Measurements from ENCODE around the gene BUD13. TPM values are rescaled to one million over a fixed set of nuclear protein-coding genes. Genes with fewer than 3 reads are reported as not detected.

BUD13 gene
- total RNA-seq, 2 donors from 2014 or later, result 8.9 to 15.8 TPM

DNA sequence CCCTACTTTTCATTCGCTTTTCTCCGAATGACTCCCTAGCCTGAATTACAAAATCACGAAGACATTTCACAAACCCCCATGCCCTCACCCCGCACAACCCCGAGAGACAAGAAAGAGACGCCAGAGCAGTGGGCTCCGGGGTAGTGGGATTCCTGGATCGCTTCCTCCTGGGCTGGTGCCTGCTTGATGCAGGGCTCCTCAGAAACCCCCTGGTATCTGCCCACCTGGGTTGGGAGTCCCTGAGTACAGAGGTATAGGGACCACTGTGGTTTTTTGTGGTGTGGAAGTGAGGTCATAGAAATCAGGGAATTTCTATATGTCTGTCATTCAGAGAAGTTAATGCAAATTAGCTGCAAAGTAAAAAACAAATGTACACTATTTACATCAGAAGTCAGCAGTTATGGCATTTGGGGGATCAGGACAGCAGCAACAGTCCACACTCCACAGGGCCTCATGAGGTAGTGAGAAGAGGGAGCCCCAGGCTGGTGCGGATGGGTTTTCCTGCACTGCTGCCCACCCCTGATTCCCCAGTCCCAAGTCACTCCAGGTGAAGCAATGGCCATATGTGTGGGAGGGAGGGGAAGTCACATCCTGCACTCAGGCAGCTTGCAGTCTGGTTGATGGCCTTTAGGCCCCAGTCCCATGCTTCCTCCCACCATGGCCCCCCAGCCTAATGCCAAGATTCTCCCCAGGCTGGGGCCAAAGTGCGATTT lies 39.6 kb downstream of the BUD13 start:
- DNase-seq (no peak), ATAC-seq (no peak)
- Histone ChIP-seq H3K27ac (no peak overlapping the region), H3K27me3 (no peaks in the 10 kb centered on the region), H3K4me1 (peaks cover 4% of the 10 kb centered on the region), H3K4me3 (no peak overlapping the region), H3K36me3 (replicated peaks in 1 of 2; ENCODE audit: insufficient read depth in 1 of 2, low read depth in 2 of 2) (no peaks in the 10 kb centered on the region), H3K9me3 (no peaks in the 10 kb centered on the region)
- 56 to 57% methylated on average over 10 of the region's 10 CpGs for WGBS, 2 donors
- intact Hi-C loops (cut with DNase I), result no loop called here
- TF ChIP-seq CTCF (IDR thresholded peaks at IDR 0.05), result no peak
- no peak for TF ChIP-seq POLR2A (IDR thresholded peaks at IDR 0.05)

DNA sequence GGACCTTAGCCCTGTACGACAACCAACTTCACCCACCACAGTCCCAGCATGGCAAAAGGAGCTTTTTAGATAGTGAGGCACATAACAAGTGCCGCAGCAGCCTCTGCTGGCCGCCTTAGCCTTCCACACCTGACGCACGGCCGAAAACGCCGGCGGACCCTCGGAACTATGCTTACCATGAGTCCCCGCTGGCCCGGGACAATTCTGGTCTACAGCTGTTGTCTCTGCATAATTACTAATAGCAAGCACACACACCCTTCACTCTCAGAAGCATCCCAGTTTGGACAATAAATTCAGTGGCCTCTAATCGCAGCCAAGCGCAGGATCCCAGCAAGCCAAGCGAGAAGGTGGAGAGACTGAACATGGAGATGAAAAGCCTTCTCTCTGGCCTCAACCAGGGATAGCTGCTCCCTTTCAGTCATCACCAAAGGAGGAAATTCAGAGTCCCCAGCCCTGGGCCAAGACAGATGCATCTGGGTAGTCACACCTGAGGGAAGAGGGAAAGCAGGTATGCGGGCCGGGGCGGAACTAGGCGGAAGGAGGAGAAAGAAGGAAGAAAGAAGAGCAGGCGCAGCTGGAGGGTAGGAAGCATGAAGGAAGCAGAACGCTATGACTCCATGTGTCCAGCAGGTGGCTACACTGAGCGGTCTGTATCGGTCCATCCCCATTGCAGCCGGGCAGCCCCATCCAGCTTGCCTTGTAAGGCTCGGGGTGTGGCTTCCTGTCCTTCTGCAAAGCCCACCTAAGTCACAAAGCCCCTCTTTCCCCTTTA lies 40.3 kb downstream of the BUD13 start:
- WGBS, 2 donors, result 16 to 29% methylated on average over 14 to 25 of the region's 25 CpGs
- Histone ChIP-seq H3K27ac (no peak overlapping the region), H3K27me3 (no peaks in the 10 kb centered on the region), H3K36me3 (replicated peaks in 1 of 2; ENCODE audit: insufficient read depth in 1 of 2, low read depth in 2 of 2) (no peaks in the 10 kb centered on the region), H3K4me1 (peaks cover 4% of the 10 kb centered on the region), H3K4me3 (no peak overlapping the region), H3K9me3 (no peaks in the 10 kb centered on the region)
- DNase-seq (peak; percentile 64 to 73 (median 68)), ATAC-seq (peak; percentile 79)
- intact Hi-C loops (cut with DNase I), result no loop called here
- TF ChIP-seq POLR2A (IDR thresholded peaks at IDR 0.05), result no peak
- peak; percentile 40 to 83 (median 67) for TF ChIP-seq CTCF (IDR thresholded peaks at IDR 0.05)

DNA sequence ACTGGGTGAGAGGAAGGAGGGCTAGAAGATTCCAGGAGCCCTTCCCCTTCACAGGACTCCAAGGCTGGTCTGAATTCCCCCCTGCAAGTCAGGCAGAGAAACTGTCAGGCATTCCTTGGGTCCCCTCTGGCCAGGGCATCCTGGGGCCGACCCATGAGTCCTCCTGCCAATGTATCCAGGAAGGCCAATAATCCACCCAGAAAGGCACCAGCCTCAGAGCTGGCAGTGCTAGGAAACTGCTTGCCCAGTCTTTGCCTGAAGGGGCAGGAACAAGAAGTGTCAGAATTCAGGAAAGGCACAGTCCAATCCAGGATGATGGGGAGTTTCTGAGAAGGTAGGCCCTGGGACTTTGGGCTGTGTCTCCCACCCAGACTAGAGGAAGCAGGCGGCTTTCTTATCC lies 41.0 kb downstream of the BUD13 start:
- ATAC-seq (no peak), DNase-seq (no peak)
- H3K27ac ChIP-seq, result no peak overlapping the region
- WGBS, 2 donors, result 83 to 87% methylated on average over 2 of the region's 2 CpGs
- H3K4me3 ChIP-seq, result no peak overlapping the region
- H3K9me3 ChIP-seq, result no peaks in the 10 kb centered on the region
- peaks cover 4% of the 10 kb centered on the region for H3K4me1 ChIP-seq
- no peaks in the 10 kb centered on the region for H3K27me3 ChIP-seq
- no peaks in the 10 kb centered on the region for H3K36me3 ChIP-seq (replicated peaks in 1 of 2; ENCODE audit: insufficient read depth in 1 of 2, low read depth in 2 of 2)
- TF ChIP-seq POLR2A (IDR thresholded peaks at IDR 0.05), result no peak
- no peak for TF ChIP-seq CTCF (IDR thresholded peaks at IDR 0.05)
- intact Hi-C loops (cut with DNase I), result no loop called here

DNA sequence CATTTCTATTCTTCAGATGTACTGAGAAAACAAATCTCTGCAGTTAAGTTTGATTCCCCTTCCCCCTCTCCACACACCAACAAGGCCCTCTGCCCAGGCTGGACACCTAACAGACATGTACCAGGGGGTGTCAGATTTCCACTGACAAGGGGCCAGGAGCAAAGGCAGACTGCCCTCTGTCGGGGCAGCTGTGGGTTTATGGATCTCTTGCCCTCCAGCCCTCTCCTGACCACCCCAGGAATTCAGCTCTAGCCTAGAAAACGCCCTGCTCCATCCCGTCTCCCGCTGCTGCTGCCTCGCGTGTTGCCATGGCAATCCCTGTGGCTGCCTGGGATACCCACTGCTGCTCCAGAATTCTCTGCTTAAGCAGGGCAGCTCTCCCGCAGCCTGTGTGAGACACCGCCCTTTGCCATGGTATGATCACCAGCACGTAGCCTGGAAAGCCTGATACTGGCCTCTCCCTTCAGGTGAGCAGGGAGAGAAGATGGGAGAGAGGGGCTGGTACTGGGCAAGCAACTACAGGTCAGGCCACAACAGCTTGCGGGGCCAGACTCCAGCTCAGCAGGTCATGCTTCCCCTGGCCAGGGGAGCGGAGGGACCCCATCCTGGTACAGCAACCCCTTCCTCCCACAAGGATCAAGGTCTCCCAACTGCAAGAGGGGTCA lies 41.6 kb downstream of the BUD13 start:
- no peak for DNase-seq
- H3K27me3 ChIP-seq, result no peaks in the 10 kb centered on the region
- intact Hi-C loops (cut with DNase I), result no loop called here

More for the DNA sequence above, 41.6 kb downstream of the BUD13 start:
- Histone ChIP-seq H3K9me3 (no peaks in the 10 kb centered on the region), H3K27ac (no peak overlapping the region), H3K4me1 (peaks cover 4% of the 10 kb centered on the region), H3K4me3 (no peak overlapping the region), H3K36me3 (replicated peaks in 1 of 2; ENCODE audit: insufficient read depth in 1 of 2, low read depth in 2 of 2) (no peaks in the 10 kb centered on the region)
- TF ChIP-seq CTCF (IDR thresholded peaks at IDR 0.05) (no peak), POLR2A (IDR thresholded peaks at IDR 0.05) (no peak)
- 74 to 81% methylated on average over 9 to 11 of the region's 11 CpGs for WGBS, 2 donors
- no peak for ATAC-seq

Measured in body of pancreas (tissue), 4 donors.